Stimulated activated CD8-positive, alpha-beta memory T cell treated with anti-CD3 and anti-CD28 coated beads, Interleukin-4, amount 100 ng/mL, for 24 hours (primary cell): ENCODE data around the gene MKNK2.
"Not testable (repeated sequence)": the region's sequence is repeated elsewhere in the genome, so short reads cannot be mapped to it uniquely, and the experiment has no call there.

Experiments
- DNase-seq: peaks from one replicate; pipeline ENCODE4 v3.0.0-alpha.2; 2020; ENCODE audit warnings: low read depth

Gene MKNK2

DNA sequence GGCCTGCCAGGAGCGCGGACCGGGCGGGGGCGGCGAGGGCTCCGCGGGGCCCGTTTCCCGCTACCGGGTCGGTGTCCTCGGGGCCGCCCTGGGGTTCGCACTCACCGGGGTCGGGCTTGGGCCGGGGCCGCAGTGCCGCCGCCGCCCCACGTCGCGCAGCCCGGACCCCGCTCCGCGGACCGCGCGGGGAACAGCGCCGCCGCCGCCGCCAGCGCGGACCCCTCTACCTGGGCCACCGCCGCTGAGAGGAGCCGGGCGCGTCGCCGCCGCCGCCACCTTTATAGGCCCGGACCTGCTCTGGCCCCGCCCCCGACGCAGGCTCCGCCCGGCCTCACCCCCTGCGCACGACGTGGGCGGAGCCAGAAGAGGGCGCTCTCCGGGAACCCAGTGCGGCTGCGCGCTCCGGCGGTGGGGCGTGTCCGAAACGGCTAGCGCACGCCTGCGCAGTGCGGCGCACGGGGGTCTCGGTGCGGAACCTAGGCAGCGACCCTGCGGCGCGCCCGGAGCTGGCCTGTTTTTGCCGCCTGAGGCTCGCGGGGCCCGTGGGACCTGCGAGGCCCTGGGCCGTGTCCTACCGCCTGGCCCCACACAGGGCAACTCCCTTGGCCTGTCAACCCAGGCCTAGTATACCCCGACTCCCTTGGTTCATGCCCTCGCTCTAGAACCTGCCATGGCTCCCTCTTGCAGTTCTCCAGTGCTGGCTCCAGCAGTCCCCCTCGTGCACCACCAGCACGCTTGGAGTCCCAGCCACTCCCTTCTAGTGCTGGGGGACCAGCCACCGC is at the start of gene MKNK2:
Gene MKNK2 (minus strand): TSS at position 254 of the 782 bp plus-strand sequence. CDS start 393 bp downstream, outside the sequence.
- peak; percentile 91 for DNase-seq

DNA sequence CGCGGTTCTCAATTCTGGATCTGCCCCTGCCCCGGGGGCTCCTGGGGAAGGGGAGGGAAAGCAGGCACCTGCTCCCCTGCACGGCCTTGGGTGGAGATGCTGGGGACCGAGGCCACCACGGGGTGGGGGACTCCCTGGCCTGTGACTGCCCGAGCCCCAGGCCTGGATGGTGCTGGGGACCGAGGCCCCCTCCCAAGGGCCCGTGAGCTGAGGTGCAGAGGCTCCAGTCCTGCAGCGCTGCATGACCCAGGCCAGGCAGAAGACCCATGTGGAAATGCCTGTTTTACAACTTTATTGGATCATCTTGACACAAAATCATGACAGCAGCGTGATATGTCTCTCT is 49.6 kb upstream of the MKNK2 start:
- no peak for DNase-seq

DNA sequence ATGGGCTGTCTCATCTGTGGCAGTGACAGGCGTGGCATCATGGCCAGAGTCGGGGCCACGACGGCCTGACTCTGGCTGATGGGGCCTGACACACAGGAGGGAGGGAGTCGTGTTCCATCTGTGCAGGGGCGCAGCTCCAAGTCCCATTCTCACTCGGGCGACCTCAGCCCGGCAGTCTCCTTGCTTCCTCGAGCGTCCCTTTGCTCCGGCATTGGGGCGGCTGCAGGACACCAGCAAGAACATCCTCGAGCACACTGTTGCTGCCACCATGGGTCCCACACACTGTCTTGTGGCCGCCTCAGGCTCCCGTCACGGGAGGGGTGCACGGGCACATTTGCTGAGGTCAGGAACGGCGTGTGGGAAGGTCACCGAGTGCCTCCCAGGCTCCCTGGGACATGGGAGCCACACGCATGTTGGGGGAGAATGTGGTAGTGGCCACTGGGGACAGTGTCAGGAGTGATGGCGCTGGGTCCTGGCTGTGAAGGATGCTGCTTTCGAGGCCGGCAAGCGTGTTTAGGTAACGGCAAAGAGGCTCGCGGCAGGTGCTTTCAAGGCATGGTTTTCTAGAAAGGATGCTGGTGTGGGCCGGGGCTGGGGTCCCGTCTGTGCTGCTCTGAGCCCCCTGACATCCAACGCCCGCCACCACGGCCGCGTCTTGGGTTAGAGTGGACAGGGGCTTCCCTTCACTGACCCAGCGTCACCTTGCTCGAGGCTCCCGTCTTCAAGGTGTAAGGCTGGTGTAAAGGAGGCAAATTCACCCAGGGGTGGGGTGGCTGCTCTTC is 49.1 kb upstream of the MKNK2 start:
- no peak for DNase-seq

DNA sequence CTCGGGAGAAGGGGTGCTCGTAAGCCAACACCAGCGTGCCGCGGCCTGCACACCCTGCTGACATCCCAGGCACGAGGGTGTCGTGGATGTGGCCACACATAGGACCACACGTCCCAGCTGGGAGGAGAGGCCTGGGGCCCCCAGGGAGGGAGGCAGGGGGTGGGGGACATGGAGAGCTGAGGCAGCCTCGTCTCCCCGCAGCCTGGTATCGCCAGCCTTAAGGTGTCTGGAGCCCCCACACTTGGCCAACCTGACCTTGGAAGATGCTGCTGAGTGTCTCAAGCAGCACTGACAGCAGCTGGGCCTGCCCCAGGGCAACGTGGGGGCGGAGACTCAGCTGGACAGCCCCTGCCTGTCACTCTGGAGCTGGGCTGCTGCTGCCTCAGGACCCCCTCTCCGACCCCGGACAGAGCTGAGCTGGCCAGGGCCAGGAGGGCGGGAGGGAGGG is 48.0 kb upstream of the MKNK2 start:
- DNase-seq = no peak

DNA sequence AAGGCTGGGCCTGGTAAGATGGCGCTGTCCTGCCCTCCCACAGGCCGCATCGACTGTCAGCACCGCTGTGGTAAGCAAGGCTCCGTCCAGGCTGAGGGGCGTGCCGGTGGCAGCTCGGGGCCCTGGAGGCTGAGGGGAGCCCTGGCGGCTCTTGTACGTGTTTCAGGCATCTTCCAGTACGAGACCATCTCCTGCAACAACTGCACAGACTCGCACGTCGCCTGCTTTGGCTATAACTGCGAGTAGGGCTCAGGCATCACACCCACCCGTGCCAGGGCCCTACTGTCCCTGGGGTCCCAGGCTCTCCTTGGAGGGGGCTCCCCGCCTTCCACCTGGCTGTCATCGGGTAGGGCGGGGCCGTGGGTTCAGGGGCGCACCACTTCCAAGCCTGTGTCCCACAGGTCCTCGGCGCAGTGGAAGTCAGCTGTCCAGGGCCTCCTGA is 46.9 kb upstream of the MKNK2 start:
- DNase-seq = no peak

DNA sequence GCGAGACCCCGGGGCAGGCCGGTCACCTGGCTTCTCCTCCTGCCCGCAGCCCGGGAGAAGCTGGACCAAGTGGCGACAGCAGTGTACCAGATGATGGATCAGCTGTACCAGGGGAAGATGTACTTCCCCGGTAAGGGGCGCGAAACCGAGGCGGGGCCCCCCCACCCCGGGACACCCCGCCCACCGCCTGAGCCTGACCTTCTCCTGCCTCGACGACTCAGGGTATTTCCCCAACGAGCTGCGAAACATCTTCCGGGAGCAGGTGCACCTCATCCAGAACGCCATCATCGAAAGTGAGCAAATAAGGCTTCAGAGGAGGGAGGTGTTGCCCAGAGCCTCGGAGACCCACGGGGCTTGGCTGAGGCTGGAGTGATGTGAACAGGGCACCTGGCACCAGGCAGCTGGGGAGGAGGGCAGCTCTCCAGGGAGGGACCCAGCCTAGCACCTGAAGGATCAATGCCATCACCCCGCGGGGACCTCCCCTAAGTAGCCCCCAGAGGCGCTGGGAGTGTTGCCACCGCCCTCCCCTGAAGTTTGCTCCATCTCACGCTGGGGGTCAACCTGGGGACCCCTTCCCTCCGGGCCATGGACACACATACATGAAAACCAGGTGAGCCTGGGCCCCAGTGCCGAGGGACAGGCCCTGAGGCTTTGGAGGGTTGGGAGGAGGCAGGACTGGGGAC is 46.3 kb upstream of the MKNK2 start:
- peak; percentile 49 for DNase-seq

DNA sequence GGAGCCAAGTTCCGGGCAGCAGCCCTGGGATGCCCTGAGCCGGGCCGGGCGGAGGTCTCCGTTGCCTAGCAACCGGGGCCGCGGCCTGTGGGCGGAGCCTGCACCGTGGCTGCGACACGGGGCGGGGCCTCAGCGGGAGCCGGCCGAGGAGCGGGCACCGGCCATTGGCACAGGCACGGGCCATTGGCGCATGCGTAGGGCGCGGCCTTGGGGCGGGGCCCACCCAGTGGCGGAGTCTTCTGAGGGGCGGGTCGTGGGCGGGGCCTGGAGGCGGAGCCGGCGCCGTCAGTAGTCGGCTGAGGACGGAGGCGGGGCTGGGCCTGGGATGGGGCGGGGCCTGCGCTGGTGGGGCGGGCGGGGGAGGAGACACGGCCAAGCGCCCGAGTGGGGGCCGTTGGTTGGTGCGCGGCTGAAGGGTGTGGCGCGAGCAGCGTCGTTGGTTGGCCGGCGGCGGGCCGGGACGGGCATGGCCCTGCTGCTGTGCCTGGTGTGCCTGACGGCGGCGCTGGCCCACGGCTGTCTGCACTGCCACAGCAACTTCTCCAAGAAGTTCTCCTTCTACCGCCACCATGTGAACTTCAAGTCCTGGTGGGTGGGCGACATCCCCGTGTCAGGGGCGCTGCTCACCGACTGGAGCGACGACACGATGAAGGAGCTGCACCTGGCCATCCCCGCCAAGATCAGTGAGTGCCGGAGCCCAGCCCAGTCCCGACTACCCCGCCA is 45.6 kb upstream of the MKNK2 start, which contains the start of gene IZUMO4:
Gene IZUMO4 (plus strand): TSS at position 436 of the 723 bp plus-strand sequence. CDS start 31 bp downstream, at position 467.
- peak; percentile 100 for DNase-seq

DNA sequence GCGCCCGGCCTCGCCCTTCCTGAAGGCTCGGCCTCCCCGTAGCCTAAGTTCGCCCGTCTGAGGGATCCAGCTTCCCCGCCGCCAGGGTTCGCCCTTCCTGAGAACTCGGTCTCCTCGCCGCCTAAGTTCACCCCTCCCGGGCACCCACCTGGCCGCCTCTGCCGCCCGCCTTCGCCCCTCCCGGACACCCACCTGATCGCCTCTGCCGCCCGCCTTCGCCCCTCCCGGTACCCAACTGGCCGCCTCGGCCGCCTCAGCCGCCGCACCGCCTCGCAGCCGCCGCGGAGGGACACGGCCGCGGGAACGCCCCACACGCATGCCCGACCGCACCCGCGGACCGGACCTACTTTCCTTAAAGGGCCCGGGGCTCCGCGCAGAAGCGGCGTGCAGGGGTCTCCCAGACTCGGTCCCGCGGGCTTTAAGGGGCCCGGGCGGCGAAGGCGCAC is 45.0 kb upstream of the MKNK2 start, which contains the start of gene MOB3A:
Gene MOB3A (minus strand): TSS at position 293 of the 446 bp plus-strand sequence. CDS start 17,766 bp downstream, outside the sequence.
- DNase-seq = peak; percentile 81

DNA sequence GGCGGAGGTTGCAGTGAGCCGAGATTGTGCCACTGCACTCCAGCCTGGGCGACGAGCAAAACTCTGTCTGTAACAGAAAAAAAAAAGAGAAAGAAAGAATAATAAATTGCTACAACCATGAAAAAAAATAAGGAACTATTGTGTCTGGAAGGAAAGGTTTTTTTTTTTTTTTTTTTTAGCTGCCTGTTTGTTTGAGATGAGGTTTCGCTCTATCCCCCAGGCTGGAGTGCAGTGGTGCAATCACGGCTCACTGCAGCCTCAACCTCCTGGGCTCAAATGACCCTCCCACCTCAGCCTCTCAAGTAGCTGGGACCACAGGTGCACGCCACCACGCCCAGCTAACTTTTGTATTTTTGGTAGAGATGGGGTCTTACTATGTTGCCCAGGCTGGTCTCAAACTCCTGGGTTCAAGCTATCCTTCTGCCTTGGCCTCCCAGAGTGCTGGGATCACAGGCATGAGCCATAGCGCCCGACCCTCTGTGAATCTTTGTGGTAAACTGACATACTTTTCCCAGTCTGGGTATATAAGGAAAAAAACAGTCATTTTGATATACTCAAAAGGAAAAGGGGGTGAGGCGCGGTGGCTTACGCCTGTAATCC is 41.0 kb upstream of the MKNK2 start:
- DNase-seq = not testable (repeated sequence)

DNA sequence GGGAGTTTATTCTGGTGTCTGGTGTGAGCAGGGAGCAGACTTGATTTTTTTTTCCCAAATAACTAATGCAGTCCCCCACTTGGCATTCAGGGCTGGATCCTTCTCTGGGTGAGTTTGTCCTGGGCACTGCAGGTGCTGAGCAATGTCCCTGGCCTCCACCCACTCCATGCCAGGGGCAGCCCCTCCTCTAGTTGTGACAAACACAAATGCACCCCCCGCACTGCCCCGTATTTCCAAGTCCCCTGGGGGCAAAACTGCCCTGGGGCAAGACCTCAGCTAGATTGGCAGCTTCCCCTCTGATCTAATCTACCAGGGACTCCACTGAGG is 38.6 kb upstream of the MKNK2 start:
- no peak for DNase-seq

DNA sequence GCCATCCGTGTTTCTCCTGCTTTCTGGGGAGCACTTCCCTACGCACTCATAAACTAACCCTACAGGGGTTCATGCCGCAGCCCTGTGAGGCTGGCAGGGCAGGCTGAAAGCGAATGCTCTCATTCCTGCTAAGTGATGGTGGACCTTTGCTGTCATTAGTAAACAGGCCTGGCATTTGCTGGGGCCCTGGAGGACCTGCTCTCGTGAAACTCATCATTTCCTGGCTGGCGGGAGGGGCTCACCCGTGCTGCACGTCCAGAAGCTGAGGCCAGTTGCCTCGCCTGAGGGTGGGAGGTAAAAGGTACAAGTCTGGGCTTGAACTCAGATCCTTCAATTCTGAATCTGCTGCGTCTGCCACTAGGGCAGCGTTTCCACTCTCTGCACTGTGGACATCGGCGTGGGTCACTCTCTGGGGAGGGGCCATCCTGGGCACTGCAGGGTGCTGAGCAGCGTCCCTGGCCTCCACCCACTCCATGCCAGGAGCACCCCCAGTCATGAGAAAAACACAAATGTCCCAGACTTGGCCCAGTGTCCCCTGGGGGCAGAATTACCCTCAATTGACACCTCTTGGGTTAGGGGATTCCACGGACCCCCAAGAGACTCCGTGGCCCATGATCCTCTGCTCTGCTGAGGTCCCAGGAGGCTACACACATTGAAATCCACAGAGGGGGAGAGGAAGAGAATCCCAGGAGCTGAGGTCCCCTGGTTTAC is 38.1 kb upstream of the MKNK2 start:
- no peak for DNase-seq

DNA sequence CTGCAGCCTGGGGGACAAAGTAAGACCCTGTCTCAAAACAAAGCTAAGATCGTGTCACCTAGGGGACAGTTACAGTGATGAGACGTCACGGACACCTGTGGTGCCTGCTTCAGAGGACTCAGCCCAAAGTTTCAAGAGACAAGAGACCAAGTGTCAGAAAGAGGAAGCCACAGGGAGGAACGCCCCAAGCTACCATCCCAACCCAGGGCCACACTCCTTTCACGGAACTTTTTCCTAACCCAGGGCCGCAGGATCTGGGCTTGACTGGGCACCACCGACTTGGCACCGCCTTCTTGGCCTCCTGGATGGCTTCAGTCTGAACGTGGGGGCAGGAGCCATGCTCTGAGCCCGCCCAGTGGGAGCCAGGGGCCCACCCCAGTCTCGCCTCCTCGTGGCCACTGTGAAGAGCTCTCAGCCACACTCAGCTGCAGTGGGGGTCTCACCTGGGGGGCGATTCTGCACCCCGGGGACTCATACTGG is 36.6 kb upstream of the MKNK2 start:
- no peak for DNase-seq

DNA sequence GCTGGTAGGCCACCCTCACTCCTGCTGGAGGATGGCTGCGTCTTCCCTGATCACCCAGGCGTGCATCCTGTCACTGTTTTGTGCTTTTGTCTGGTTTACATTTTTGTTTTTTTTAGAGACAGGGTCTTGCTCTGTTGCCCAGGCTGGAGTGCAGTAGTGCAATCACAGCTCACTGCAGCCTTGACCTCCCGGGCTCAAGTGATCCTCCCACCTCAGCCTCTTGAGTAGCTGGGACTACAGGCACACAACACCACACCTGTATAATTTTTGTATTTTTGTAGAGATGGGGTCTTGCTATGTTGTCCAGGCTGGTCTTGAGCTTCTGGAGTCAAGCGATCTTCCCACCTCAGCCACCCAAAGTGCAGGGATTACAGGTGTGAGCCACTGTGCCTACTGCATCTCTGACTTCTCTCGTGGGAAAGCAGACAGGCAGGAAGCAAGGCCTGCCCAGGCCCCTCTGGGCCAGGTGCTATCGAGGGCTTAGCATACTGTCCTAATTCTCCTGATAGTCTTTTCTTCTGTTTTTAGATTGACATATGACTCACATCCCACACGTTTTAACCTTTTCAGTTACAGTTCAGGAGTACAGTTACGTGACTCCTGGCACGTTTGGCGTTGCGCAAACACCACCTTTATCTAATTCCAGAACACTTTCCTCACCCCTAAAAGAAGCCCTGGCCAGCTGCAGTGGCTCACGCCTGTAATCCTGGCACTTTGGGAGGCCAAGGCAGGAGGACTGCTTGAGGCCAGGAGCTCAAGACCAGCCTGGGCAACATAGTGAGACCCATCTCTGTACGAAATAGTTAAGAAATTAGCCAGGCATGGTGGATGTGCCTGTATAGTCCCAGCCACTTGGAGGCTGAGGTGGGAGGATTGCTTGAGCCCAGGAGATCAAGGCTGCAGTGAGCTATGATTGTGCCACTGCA is 35.9 kb upstream of the MKNK2 start:
- not testable (repeated sequence) for DNase-seq

DNA sequence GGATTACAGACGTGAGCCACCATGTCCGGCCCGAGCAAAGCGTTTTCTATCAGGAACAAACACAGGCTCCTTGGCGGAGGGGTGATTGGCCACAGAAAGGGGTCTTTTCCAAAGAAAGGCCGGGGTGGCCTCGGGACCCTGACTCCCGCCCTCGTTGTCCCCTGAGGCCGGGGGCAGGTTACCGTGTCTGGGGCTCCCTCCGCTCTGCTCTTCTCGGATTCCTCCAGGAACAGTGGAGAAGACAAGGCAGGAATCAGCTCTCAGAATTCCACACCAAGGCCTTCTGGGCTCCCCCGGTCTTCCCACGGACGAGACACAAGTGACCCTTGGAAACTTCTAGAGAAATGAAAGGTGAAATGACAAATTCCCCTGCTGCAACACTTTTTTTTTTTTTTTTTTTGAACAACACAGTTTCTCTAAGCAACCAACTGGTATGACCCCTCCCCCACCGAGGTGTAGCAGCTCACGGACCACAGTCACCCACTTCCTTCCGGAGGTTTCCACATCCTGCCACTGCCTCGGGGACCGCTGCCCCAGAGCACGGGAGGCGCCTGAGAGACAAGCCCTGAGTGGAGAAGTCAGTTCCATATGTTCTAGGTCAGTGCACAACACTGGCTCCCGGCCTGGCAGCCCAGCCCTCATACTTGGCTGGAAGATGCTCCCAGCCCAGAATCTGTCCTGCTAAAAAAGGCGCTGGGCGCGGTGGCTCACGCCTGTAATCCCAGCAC is 34.1 kb upstream of the MKNK2 start:
- peak; percentile 90 for DNase-seq

DNA sequence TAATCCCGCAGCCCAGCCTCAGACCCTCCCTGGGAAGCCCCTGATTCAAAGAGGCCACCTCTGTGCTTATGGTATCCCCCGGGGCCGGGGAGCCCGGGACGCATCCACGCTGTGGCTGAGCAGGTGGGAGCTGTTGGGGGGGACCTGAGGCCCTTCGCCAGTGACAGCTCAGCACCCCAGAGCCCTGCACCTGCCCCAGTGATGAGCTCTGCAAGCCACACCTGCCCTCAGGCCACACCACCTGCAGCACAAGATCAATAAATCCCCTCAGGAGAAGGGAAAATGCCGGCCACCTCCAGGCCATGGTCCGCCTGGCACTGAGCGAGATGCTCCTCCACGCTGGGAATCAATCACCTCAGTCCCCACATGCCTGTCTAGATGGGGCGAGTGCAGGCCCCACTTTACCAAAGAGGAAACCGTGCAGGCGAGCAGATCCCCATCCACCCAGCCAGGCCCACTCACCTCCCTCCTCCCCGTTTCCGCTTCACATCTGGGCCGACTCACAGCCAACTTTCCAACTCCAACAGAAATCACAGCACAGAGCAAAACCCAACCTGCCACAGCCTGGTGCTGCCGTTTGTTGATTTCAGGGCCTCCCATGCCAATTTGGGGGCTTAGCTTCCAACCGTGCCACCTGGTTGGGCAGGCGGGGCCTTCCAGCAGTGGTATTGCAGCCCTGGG is 32.3 kb upstream of the MKNK2 start:
- DNase-seq = peak; percentile 56

DNA sequence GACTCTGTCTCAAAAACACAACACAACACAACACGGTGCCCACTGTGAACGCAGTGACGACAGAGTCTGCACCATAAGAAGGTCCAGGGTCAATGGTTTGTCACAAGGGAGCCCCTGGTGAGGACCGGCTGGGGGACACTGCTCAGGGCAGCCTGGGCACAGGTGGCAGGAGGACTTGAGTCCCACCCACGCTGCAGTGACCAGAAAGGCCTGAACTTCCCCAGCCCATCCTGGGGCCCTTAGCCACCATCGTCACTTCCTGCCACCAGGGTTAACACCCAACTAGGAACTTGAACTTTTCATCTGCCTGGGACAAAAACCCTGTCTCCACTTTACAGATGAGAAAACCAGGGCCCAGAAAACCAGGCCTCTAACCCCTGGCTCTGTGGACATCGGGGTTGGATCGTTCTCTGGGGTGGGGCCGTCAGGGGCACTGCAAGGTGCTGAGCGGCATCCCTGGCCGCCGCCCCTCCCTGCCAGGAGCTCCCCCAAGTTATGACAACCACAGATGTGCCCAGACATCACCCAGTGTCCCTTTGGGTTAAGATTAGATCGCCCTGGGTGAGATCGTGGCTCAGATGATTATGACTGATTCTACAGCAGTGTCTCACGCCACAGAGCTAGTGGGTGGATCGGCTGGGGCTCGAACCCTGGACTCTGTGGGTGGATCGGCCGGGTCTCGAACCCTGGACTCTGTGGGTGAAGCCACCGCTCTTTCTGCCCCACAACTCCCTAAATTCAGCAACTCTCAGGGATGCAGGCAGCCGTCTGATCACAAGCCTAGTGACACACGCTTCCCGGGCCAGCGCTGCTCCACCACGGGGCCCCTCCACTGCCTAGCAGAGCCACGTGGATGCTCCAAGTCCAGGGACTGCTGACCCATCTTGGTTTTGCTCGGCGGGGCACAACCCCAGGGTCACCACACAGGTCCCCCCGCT is 31.1 kb upstream of the MKNK2 start:
- no peak for DNase-seq
